Adrenal gland (tissue), 12 donors: ENCODE results near the gene CACNA1B. TPM values are rescaled to one million over a fixed set of nuclear protein-coding genes. Genes with fewer than 3 reads are reported as not detected.

Experiments used
- DNase-seq, 7 donors: peaks; one replicate each; pipeline ENCODE4 v3.0.0-alpha.2; 2019 to 2020
- H3K27ac ChIP-seq, 5 donors: fragments of 200-600 bp; sonication (generic) in 4 of 5; 1 replicate in 3 of 5; 2 replicates in 2 of 5; pipeline versions ENCODE4 v1.5.1 to v1.8.0; 2016 to 2020; ENCODE audit warnings: mild to moderate bottlenecking in 1 of 5
- H3K27me3 ChIP-seq: fragments of 200-600 bp; 2 replicates; pipeline ENCODE4 v1.8.0; 2021
- H3K36me3 ChIP-seq, 2 donors: fragments of 200-600 bp; replicated peaks in 1 of 2; 1 replicate in 1 of 2; 2 replicates in 1 of 2; pipeline versions ENCODE4 v1.5.1 to v1.8.0; 2018 to 2022
- H3K4me1 ChIP-seq, 2 donors: fragments of 200-600 bp; replicated peaks in 1 of 2; 1 replicate in 1 of 2; 2 replicates in 1 of 2; pipeline versions ENCODE4 v1.5.1 to v1.8.0; 2018 to 2021
- H3K4me3 ChIP-seq, 4 donors: fragments of 200-600 bp; sonication (generic) in 3 of 4; one replicate each; pipeline ENCODE4 v1.5.1; 2016 to 2018
- H3K9me3 ChIP-seq, 3 donors: fragments of 200-600 bp; sonication (generic) in 1 of 3; replicated peaks in 1 of 3; 1 replicate in 2 of 3; 2 replicates in 1 of 3; pipeline versions ENCODE4 v1.5.1 to v1.8.0; 2016 to 2021
- POLR2A ChIP-seq, 2 donors: fragments of 450-650 bp; IDR thresholded peaks; one replicate each; pipeline ENCODE4 v1.6.1; 2017; ENCODE audit warnings: antibody characterized with exemption in 2 of 2, mild to moderate bottlenecking in 2 of 2, moderate library complexity in 1 of 2
- WGBS, 4 donors: extraction: QIAGEN DNeasy Blood & Tissue Kit in 2 of 4; methylation state at CpG; one replicate each; pipeline versions ENCODE4 v1.1.5 to v1.1.7; 2013 to 2017; 5-methylcytosine and 5-hydroxymethylcytosine counted together
- intact Hi-C, 2 donors: fragments of 100-400 bp; cut with DNase I; formaldehyde crosslinking; loops; one replicate each; pipeline versions ENCODE4 v1.14.1 to v1.15.0; 2022 to 2023
- polyA plus RNA-seq, 3 donors: library from polyadenylated mRNA; stranded (reverse); fragments of 200-250 nt in 2 of 3; fragments of 350-450 nt in 1 of 3; fragmentation: Illumina TruSeq in 1 of 3; extraction: RNeasy Lipid Tissue Mini Kit (QIAGEN cat#74804) in 1 of 3; gene quantifications; one replicate each; pipeline ENCODE4 v1.2.3, GENCODE V29; 2013 to 2014
- total RNA-seq, 9 donors: library from RNA; depleted of rRNA in 4 of 9; stranded (reverse); fragments of >200 nt in 4 of 9; fragments of 120-200 nt in 1 of 9; fragmentation: NEBNext Ultra II Directional in 1 of 9; extraction: Animal tissue kit (Norgen Biotek cat#: 25700) in 1 of 9; gene quantifications; one replicate each; pipeline versions ENCODE4 v1.1.0 to v1.2.4, GENCODE V29; 2013 to 2023
- TF ChIP-seq, protein P1 (sequence below), 6 experiments: fragments of 450-650 bp in 4 of 6; fragments of 200-600 bp in 2 of 6; sonication (generic) in 1 of 6; IDR thresholded peaks; 1 replicate in 5 of 6; 2 replicates in 1 of 6; pipeline versions ENCODE4 v1.5.1 to v1.8.0; 2016 to 2021; ENCODE audit warnings: antibody characterized with exemption in 6 of 6, mild to moderate bottlenecking in 2 of 6, moderate library complexity in 1 of 6
- donor health status: healthy with polysubstance abuse.
- donor health status: Bipolar disorder and iron deficiency.
- donor health status: DM: yes; HTN: yes; CAD: no.
- donor health status: DM: no; HTN: no; CAD: no.
- donor health status: DM: no; HTN: no; CAD: no.
- donor health status: DM: yes; HTN: yes; CAD: no.

CACNA1B gene
- total and polyA plus RNA-seq, 12 donors: 0.04 to 4.9 (median 1.1) TPM; not detected in 1

DNA sequence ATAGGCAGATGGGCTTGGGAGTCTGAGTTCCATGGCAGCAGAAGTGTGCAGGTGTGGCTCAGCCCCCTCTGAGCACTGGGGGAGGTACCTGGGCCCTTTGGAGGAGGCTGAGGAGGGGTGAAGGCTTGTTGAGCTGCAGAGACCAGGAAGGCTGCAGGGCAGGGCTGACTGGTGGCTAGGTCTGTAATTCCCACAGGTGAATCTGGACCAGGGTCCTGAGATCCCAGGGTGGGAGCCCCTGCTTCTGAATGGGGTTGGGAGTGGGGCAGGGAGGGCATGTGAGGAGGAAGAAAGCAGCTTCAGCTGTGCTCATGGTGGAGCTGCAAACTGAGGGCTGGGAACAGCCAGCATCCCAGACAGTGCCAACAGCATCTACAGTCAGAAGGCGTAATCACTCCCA is 111.1 kb downstream of the CACNA1B start:
- no peaks in the 10 kb centered on the region for H3K9me3 ChIP-seq
- peaks cover 6% of the 10 kb centered on the region for H3K27me3 ChIP-seq
- H3K4me3 ChIP-seq: no peak overlapping the region
- TF ChIP-seq, protein P1, sequence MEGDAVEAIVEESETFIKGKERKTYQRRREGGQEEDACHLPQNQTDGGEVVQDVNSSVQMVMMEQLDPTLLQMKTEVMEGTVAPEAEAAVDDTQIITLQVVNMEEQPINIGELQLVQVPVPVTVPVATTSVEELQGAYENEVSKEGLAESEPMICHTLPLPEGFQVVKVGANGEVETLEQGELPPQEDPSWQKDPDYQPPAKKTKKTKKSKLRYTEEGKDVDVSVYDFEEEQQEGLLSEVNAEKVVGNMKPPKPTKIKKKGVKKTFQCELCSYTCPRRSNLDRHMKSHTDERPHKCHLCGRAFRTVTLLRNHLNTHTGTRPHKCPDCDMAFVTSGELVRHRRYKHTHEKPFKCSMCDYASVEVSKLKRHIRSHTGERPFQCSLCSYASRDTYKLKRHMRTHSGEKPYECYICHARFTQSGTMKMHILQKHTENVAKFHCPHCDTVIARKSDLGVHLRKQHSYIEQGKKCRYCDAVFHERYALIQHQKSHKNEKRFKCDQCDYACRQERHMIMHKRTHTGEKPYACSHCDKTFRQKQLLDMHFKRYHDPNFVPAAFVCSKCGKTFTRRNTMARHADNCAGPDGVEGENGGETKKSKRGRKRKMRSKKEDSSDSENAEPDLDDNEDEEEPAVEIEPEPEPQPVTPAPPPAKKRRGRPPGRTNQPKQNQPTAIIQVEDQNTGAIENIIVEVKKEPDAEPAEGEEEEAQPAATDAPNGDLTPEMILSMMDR (IDR thresholded peaks at IDR 0.05): no peak
- TF ChIP-seq POLR2A (IDR thresholded peaks at IDR 0.05): no peak
- no peaks in the 10 kb centered on the region for H3K36me3 ChIP-seq
- 74 to 94% (median 89%) methylated on average over 1 of the region's 1 CpG for WGBS, 4 donors
- no peak overlapping the region for H3K27ac ChIP-seq
- H3K4me1 ChIP-seq: no peaks in the 10 kb centered on the region
- no peak for DNase-seq
- intact Hi-C loops: no loop called here

DNA sequence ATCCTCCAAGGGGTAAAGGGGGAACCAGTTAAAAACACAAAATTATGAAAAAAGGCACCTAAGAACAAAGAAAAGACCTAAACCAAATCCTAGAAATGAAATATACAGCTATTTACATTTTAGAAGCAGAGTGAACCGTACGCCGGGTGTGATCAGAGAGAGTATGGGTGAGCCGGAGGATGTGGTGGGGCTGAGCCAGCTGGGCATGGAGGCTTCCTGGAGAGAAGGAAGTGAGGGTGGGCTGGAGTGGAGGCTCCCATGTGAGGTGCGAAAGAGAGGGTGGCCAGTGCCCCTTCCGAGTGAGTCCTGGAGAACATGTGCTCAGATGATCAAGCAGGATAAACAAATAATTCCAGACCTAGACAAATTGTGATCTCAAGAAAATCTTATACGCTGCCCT is 111.6 kb downstream of the CACNA1B start:
- TF ChIP-seq, protein P1 (IDR thresholded peaks at IDR 0.05): no peak
- TF ChIP-seq POLR2A (IDR thresholded peaks at IDR 0.05): no peak
- DNase-seq: no peak
- H3K27me3 ChIP-seq: peaks cover 6% of the 10 kb centered on the region
- H3K9me3 ChIP-seq: no peaks in the 10 kb centered on the region
- intact Hi-C loops: no loop called here
- H3K27ac ChIP-seq: no peak overlapping the region
- H3K4me1 ChIP-seq: no peaks in the 10 kb centered on the region
- no peaks in the 10 kb centered on the region for H3K36me3 ChIP-seq
- WGBS, 4 donors: 87 to 91% (median 88%) methylated on average over 7 of the region's 7 CpGs
- H3K4me3 ChIP-seq: no peak overlapping the region

DNA sequence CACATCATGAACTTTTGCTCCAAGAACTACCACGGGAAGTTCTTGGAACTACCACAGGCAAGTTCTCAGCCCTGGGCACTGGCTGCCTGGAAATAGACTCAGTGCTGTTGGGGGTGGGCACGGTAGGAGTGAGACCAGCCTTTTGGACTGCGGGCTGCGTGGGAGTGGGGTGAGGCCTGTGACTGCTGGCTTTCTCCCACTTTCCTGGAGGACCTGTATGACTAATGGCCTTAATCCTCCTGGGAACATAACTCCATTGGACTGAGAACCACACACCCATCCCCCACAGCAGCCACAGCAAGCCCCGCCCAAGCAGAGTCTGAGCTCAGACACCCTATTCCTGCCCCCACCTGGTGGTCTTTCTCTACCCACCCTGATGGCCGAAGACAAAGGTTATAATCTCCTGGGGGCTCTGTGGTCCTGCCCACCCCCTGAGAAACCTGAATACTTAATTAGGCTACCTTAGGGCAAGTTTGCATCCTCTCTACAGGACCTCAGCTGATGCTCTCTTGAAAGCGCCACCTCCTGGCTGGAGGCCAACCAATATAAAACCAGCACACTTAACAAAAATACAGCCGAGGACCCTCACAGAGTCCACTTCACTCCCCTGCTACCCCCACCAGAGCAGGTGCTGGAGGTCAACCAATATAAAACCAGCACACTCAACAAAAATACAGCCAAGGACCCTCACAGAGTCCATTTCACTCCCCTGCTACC is 112.6 kb downstream of the CACNA1B start:
- peak in 1 of 7 donors; percentile 25 for DNase-seq
- H3K4me1 ChIP-seq: no peaks in the 10 kb centered on the region
- H3K27ac ChIP-seq: no peak overlapping the region
- intact Hi-C loops: no loop called here
- no peaks in the 10 kb centered on the region for H3K36me3 ChIP-seq
- no peaks in the 10 kb centered on the region for H3K9me3 ChIP-seq
- 86 to 90% (median 88%) methylated on average over 6 to 8 of the region's 8 CpGs for WGBS, 4 donors
- H3K4me3 ChIP-seq: no peak overlapping the region
- H3K27me3 ChIP-seq: peaks cover 6% of the 10 kb centered on the region
- TF ChIP-seq POLR2A (IDR thresholded peaks at IDR 0.05): no peak
- TF ChIP-seq, protein P1 (IDR thresholded peaks at IDR 0.05): no peak

DNA sequence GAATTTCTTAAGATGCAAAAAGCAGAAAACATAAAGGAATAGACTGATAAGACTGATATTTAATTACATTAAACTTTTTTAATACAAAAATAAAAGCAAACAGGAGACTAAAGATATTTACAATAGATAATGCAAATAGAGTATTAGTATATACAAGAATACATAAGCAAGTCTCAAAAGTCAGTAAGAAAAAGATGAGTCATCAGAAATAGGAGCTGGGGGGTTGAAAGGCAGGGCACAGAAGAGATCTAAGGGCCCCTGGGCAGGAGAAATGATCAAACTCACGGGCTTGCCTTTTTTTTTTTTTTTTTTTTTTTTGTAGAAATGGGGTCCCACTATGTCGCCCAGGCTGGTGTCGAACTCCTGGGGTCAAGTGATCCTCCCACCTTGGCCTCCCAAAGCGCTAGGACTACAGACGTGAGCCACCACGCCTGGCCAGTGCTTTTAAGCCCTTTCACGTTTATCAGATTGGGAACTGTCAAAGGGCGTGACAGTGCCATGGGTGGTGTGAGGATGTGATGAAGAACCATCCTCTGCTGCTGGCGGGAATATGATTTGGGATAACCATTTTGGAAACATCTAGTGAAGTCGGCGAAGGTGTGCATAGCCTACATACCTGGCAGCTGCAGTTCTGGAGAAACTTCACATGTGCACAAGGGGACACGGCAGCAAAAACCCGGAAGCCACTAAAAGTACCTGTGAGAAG is 126.1 kb downstream of the CACNA1B start:
- intact Hi-C loops: no loop called here
- Histone ChIP-seq H3K27me3 (peaks cover 4% of the 10 kb centered on the region), H3K36me3 (no peaks in the 10 kb centered on the region), H3K9me3 (no peaks in the 10 kb centered on the region), H3K4me3 (no peak overlapping the region), H3K27ac (no peak overlapping the region), H3K4me1 (no peaks in the 10 kb centered on the region)
- no peak for DNase-seq
- TF ChIP-seq, protein P1 (IDR thresholded peaks at IDR 0.05): no peak
- no peak for TF ChIP-seq POLR2A (IDR thresholded peaks at IDR 0.05)
- 84 to 90% (median 87%) methylated on average over 13 of the region's 13 CpGs for WGBS, 4 donors
